Cerebellar nuclear complex (tissue), 1 donor: ENCODE results near the gene FICD.
A peak's percentile ranks its signal among the peaks of the same experiment; 100 is the strongest.

Source experiments
- DNase-seq, 2 experiments: peaks; one replicate each; lab custom pipeline; 2025; lab: John Stamatoyannopoulos, UW

Gene FICD

GRCh38 chr12:108502922-108503321 lies 12.2 kb upstream of the FICD start:
- no peak for DNase-seq

DNA sequence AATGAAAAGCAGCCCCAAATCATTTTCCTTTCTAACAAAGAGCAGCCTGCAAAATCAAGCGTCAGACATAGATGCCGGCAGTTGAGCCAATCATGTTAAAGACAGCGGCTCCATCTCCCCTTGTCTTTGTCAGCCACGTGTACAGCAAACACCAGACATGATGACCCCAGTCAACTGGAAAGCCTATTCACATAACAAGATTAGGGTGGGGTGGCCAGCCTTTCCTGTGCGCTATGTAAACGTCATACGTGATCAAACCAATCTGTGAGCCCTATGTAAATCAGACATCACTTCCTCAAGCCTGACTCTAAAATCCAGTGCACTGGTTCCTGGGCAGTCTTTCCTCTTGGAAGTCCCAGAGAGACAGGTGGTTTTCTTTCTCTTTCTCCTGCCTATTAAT lies 9.9 kb upstream of the FICD start:
- no peak for DNase-seq

GRCh38 chr12:108507971-108508642 lies 7.0 kb upstream of the FICD start:
- no peak for DNase-seq

GRCh38 chr12:108509806-108510205 lies 5.3 kb upstream of the FICD start:
- DNase-seq: no peak

GRCh38 chr12:108510836-108511235 lies 4.2 kb upstream of the FICD start:
- no peak for DNase-seq

DNA sequence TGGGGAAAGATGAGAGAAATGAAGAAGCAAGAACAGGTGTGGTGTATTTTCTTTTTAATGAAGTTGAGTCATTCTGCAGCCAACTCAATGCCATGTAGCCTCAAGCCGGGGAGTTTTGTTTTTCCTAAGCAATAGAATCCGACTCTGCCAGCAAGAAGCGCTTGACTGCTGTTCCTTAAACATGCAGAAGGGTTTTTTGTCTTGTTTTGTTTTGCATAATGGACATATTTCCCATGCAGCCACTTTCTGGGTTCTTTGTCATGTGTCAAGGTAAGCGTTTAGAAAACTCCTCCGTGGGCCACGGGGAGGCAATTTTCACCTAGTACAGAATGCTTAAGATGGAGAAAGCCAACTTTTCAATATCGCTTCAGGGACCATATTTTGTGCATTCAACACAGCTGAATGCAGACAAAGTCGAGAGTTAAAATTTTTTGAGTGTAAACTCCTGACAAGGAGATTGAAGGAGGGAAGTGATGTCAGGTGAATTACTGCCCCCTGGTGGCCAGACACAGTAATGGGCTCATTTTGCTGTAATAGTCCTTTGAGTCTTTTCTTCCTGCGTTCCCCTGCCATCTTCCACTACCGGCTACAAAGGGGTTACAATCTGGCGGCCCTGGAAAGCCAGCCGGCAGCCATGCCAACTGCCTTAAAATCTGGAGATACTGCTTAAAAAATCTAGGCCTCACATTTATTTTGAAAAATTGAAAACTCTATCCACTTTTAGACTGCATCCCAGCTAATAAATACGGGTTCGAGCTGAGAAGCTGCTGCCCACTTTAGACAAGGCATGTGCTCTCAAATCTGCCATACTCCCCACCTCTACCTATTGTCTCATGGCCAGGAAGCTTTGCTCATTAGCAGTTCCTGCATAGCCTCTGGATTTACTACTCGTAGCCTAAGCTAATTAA lies 3.2 kb upstream of the FICD start:
- peak in 1 of 2 experiments; percentile 74 for DNase-seq

- DNase-seq: no peak
Measured at GRCh38 chr12:108514468-108514972, 557 bp upstream of the FICD start.

- no peak for DNase-seq
Measured at GRCh38 chr12:108515916-108516315, 839 bp downstream of the FICD start.

GRCh38 chr12:108516511-108517275 lies 1.6 kb downstream of the FICD start:
- no peak for DNase-seq

DNA sequence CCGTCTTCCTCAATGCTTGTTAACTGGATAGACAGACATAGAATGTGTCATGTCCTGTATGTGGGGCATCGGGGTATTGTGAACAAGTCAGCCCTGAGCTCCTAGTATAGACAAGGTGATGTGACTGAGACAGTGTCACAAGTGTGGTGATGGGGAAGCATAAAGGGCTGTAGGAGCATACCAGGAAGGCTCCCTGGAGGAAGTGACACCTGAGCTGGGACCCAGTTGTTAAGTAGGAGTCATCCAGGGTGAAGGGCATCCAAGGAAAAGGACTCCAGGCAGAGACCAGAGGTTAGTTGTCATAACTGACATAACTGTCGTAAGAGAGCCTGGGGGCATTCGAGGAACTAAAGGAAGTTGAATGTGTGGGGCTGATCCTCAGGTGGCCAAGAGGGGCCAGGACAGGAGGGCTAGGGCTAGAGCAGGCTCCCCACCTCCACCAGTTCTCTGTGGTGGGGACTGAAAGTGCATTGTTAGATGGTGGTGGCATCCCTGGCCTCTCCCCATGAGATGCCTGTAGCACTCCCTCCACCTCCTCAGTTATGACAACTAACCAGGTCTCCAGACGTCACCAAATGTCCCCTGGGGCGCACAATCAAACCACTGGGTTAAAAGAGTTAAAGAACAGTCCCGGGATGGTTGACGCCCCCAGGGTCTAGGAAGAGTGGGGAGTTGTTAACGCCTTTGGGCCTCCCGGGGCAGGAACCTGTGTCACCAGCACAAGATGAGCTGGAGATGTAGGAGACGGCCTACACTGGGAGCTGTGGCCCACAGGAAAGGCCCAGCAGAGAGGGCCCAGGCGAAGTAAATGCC lies 2.4 kb downstream of the FICD start:
- DNase-seq: no peak

DNA sequence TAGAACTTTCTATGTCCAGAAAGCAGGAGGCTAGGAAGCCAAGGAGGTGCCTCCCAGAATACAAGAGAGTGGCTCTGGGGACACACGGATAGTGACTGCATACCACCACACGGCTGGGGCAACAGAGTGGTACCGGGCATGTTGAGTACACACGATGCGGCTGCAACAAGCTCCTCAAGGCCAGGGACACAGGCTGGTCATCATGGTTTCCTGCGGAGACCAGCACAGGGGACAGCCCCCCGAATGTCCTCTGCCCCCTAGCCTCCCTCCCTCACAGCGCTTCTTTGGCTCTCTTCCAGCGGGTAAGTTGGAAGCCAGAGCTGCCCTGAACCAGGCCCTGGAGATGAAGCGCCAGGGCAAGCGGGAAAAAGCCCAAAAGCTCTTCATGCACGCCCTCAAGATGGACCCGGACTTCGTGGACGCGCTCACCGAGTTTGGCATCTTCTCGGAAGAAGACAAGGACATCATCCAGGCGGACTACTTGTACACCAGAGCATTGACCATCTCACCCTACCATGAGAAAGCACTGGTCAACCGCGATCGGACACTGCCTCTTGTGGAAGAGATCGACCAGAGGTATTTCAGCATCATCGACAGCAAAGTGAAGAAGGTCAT lies 3.1 kb downstream of the FICD start:
- DNase-seq: no peak

DNA sequence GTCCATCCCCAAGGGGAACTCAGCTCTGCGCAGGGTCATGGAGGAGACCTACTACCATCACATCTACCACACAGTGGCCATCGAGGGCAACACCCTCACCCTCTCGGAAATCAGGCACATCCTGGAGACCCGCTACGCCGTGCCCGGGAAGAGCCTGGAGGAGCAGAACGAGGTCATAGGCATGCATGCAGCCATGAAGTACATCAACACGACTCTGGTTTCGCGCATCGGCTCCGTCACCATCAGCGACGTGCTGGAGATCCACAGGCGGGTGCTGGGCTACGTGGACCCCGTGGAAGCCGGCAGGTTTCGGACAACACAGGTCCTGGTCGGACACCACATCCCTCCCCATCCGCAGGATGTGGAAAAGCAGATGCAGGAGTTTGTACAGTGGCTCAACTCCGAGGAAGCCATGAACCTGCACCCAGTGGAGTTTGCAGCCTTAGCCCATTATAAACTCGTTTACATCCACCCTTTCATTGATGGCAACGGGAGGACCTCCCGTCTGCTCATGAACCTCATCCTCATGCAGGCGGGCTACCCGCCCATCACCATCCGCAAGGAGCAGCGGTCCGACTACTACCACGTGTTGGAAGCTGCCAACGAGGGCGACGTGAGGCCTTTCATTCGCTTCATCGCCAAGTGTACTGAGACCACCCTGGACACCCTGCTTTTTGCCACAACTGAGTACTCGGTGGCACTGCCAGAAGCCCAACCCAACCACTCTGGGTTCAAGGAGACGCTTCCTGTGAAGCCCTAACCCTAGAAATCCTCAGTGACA lies 3.8 kb downstream of the FICD start:
- no peak for DNase-seq

DNA sequence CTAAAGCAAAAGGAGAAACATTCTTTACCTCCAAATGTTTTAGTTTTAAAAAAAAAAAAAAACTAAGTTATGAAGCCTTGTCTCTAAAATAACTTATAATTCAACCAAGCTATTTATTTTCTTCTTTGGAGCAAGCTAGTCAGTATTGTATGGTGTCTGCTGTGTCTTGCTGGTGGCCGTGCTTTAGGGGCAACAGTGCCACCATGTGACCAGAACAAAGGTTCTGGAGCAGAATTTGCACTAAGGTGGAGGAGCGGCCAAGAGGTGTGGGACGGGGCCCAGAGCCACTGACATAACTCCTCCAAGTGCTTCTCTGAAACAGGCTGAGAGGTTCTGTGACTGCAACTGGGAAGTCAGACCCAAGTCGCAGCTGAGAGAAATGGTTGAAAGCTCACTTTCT lies 4.5 kb downstream of the FICD start:
- no peak for DNase-seq

DNA sequence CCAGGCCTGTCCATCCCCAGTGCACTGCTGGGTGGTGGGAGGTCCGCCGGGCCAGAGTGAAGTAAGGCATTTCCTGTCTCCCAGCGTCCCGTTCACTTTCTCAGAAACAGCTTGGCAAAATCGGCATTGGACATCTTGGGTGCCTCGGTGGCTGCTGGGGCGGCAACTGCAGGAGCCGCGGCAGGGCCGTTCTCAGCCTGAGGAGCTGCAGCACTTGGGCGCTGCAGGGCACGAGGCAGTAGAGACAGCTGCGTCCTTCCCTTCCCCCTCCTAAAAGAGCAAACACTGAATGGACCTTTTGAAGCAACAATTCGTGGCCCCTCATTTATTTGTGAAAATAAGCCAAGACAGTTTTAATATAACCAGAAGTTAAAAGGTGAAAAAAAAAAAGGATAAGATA lies 8.3 kb downstream of the FICD start:
- DNase-seq: no peak

GRCh38 chr12:108525681-108526080 lies 10.6 kb downstream of the FICD start:
- no peak for DNase-seq

DNA sequence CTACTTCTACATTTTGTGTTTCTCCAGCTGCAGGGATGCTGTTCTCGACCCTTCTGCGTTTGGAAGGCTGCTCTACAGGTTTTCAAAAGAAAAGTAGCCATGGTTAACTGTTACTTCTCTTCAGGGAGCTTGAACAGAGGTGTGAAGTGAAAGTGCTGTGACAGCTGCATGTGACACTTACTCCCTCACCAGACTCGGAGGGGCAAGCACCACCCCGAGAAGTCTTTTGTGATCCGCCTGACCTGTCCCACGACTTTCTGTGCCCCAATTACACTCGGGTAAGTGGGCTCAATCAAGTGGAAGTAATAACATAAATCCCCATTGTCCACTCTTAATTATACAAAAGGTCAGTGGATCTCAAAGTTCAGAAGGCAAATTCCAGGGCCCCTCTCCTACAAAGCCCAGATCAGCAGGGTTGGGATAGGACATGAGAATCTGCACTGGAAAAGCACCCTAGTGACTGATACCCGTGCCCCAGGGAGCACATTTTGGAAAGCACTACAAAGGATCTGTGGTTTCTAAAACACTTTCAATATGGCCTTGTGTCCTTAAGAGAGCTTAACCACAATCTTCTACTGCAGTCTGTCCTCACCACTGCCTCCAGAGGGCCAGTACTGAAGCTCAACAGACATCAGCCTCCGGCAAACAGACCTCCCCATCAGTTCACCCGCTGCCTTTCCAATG lies 11.5 kb downstream of the FICD start:
- no peak for DNase-seq

DNA sequence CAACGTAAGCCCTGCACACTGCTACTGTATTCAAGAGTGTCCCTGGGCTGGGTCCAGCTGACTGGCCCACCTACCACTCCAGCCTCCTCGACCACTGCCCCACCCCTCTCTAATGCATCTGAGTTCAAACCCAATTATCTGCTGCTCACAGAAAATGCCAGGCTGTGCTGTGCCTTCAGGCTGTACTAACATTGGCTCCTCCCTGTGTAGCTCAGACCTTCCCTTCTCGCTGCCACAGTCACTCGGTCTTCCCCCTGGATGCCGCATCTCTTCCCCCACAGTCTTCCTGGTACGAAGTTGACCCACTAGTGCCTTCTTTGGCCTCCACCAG lies 12.1 kb downstream of the FICD start:
- no peak for DNase-seq

GRCh38 chr12:108530161-108530560 lies 15.1 kb downstream of the FICD start:
- no peak for DNase-seq

GRCh38 chr12:108531929-108532848 lies 17.1 kb downstream of the FICD start:
- DNase-seq: no peak
